Left ventricle myocardium inferior (tissue), 1 donor: Measurements from ENCODE around the gene MFSD2B. TPM values are rescaled to one million over a fixed set of nuclear protein-coding genes. Genes with fewer than 3 reads are reported as not detected.
A peak's percentile ranks its signal among the peaks of the same experiment; 100 is the strongest.

ENCODE experiments used
- DNase-seq: peaks from one replicate; pipeline ENCODE4 v3.0.0-alpha.2; 2020
- H3K27ac ChIP-seq: fragments of 200-600 bp; replicated peaks from 2 replicates; pipeline ENCODE4 v1.8.0; 2021
- H3K27me3 ChIP-seq: fragments of 200-600 bp; 2 replicates; pipeline ENCODE4 v1.8.0; 2021; ENCODE audit warnings: low read depth
- H3K36me3 ChIP-seq: fragments of 200-600 bp; 2 replicates; pipeline ENCODE4 v1.8.0; 2021
- H3K4me1 ChIP-seq: fragments of 200-600 bp; 2 replicates; pipeline ENCODE4 v1.8.0; 2021
- H3K4me3 ChIP-seq: fragments of 200-600 bp; 2 replicates; pipeline ENCODE4 v1.8.0; 2021; ENCODE audit warnings: mild to moderate bottlenecking, moderate library complexity
- H3K9me3 ChIP-seq: fragments of 200-600 bp; replicated peaks from 2 replicates; pipeline ENCODE4 v1.8.0; 2021
- CTCF ChIP-seq: fragments of 200-600 bp; IDR thresholded peaks from 2 replicates; pipeline ENCODE4 v1.8.0; 2021; ENCODE audit warnings: antibody characterized with exemption, mild to moderate bottlenecking, borderline replicate concordance
- intact Hi-C: fragments of 100-400 bp; cut with micrococcal nuclease; formaldehyde crosslinking; loops from one replicate; pipeline ENCODE4 v1.11.0; 2022
- total RNA-seq: library from RNA; stranded (reverse); fragmentation: NEBNext Ultra II Directional; extraction: Animal tissue kit (Norgen Biotek cat#: 25700); gene quantifications from one replicate; pipeline ENCODE4 v1.2.1, GENCODE V29; 2021
- donor health status: DM: no; HTN: yes; CAD: no; lungs with severe emphysema.

MFSD2B gene
- total RNA-seq, 1 donor from 2014 or later = 0.16 TPM

GRCh38 chr2:24049485-24050021 lies 39.7 kb downstream of the MFSD2B start, which contains the start of gene FKBP1B:
TSS of gene FKBP1B (plus strand) at chr2:24049741. CDS start at chr2:24049850, 109 bp downstream.
- H3K9me3 ChIP-seq = no peaks in the 10 kb centered on the region
- intact Hi-C loops = no loop called here

GRCh38 chr2:24050041-24050979 lies 40.4 kb downstream of the MFSD2B start:
- peak overlapping the region; percentile 88 for H3K4me3 ChIP-seq
- H3K9me3 ChIP-seq = no peaks in the 10 kb centered on the region
- intact Hi-C loops = no loop called here
- DNase-seq = peak; percentile 28
- peaks cover 43% of the 10 kb centered on the region for H3K4me1 ChIP-seq
- no peaks in the 10 kb centered on the region for H3K27me3 ChIP-seq
- H3K36me3 ChIP-seq = no peaks in the 10 kb centered on the region
- TF ChIP-seq CTCF = no peak
- peak overlapping the region; percentile 72 for H3K27ac ChIP-seq

More at GRCh38 chr2:24049485-24050021, 39.7 kb downstream of the MFSD2B start, which contains the start of gene FKBP1B:
- DNase-seq = peak; percentile 62
- Histone ChIP-seq H3K4me3 (peak within 1 kb of the TSS; percentile 88), H3K27ac (peak within 1 kb of the TSS; percentile 72), H3K36me3 (no peaks in the 10 kb centered on the region), H3K27me3 (no peaks in the 10 kb centered on the region), H3K4me1 (peaks cover 43% of the 10 kb centered on the region)
- no peak for TF ChIP-seq CTCF

DNA sequence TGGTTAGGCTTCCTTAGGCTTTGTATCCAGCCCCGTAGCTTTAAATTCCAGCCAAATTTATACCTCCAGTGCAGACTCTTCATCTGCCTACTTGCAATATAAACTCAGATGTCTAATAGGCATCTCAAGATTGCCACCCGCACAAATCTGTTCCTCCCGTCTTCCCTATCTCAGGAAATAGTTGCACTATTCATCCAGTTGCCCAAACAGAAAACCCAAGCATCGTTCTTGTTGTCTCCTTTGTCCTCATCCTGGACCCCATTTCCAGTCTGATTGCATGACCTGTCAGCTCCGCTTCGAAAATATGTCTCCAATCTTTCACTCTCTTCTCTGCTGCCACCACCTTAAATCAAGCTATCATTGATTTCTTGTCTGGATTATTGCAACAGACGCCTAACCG lies 41.9 kb downstream of the MFSD2B start:
- TF ChIP-seq CTCF = no peak
- intact Hi-C loops = no loop called here
- no peaks in the 10 kb centered on the region for H3K9me3 ChIP-seq
- no peak overlapping the region for H3K27ac ChIP-seq
- H3K4me1 ChIP-seq = peaks cover 33% of the 10 kb centered on the region
- no peak for DNase-seq
- H3K4me3 ChIP-seq = no peak overlapping the region
- no peaks in the 10 kb centered on the region for H3K36me3 ChIP-seq
- no peaks in the 10 kb centered on the region for H3K27me3 ChIP-seq

GRCh38 chr2:24052951-24053350 lies 43.1 kb downstream of the MFSD2B start:
- peaks cover 25% of the 10 kb centered on the region for H3K4me1 ChIP-seq
- no peaks in the 10 kb centered on the region for H3K9me3 ChIP-seq
- no peaks in the 10 kb centered on the region for H3K27me3 ChIP-seq
- DNase-seq = no peak
- H3K4me3 ChIP-seq = no peak overlapping the region
- intact Hi-C loops = no loop called here
- no peak overlapping the region for H3K27ac ChIP-seq
- no peak for TF ChIP-seq CTCF
- H3K36me3 ChIP-seq = no peaks in the 10 kb centered on the region

GRCh38 chr2:24054366-24055010 lies 44.6 kb downstream of the MFSD2B start:
- no peak for DNase-seq
- intact Hi-C loops = no loop called here
- Histone ChIP-seq H3K9me3 (no peaks in the 10 kb centered on the region), H3K36me3 (no peaks in the 10 kb centered on the region), H3K27ac (no peak overlapping the region), H3K27me3 (no peaks in the 10 kb centered on the region), H3K4me1 (peaks cover 12% of the 10 kb centered on the region), H3K4me3 (no peak overlapping the region)
- TF ChIP-seq CTCF = no peak
